Brain microvascular endothelial cell (primary cell): ENCODE data around the gene SLFN12L.
"Not testable (repeated sequence)": the region's sequence is repeated elsewhere in the genome, so short reads cannot be mapped to it uniquely, and the experiment has no call there.

Source experiments
- DNase-seq: peaks from one replicate; pipeline ENCODE4 v3.0.0-alpha.2; 2020
- H3K27ac ChIP-seq: fragments of 250-450 bp; sonication (Bioruptor Pico); 2 replicates; pipeline ENCODE4 v1.5.1; 2020; ENCODE audit warnings: mild to moderate bottlenecking, moderate library complexity
- H3K27me3 ChIP-seq: fragments of 250-450 bp; sonication (Bioruptor Pico); replicated peaks from 2 replicates; pipeline ENCODE4 v1.5.1; 2020; ENCODE audit warnings: mild to moderate bottlenecking
- H3K36me3 ChIP-seq: fragments of 250-450 bp; sonication (Bioruptor Pico); replicated peaks from 2 replicates; pipeline ENCODE4 v1.5.1; 2020; ENCODE audit warnings: mild to moderate bottlenecking
- H3K4me3 ChIP-seq: 2 replicates; pipeline ENCODE4 v1.5.1; 2011; ENCODE audit warnings: low read depth, mild to moderate bottlenecking, control low read depth, low read length, moderate library complexity
- CTCF ChIP-seq: IDR thresholded peaks from 2 replicates; pipeline ENCODE4 v1.5.1; 2011; ENCODE audit warnings: low read depth, mild to moderate bottlenecking, moderate library complexity, low read length, control low read depth, inconsistent platforms; ENCODE audit errors: missing control alignments
- in situ Hi-C: cut with HindIII; loops from 2 replicates; pipeline ENCODE4 v1.10.0; 2017; ENCODE audit warnings: low sequenced_read_pairs, low pct_ligation_motif_present

Gene SLFN12L

GRCh38 chr17:35476283-35476820 lies 61.1 kb downstream of the SLFN12L start:
- no peaks in the 10 kb centered on the region for H3K36me3 ChIP-seq
- DNase-seq: no peak
- peaks cover 33% of the 10 kb centered on the region for H3K27me3 ChIP-seq
- TF ChIP-seq CTCF: no peak
- no peak overlapping the region for H3K4me3 ChIP-seq
- no peak overlapping the region for H3K27ac ChIP-seq
- in situ Hi-C loops: no loop called here

GRCh38 chr17:35468475-35468874 lies 69.0 kb downstream of the SLFN12L start:
- Histone ChIP-seq H3K4me3 (no peak overlapping the region), H3K36me3 (no peaks in the 10 kb centered on the region), H3K27me3 (peaks cover under 1% of the 10 kb centered on the region), H3K27ac (no peak overlapping the region)
- DNase-seq: no peak
- in situ Hi-C loops: no loop called here
- no peak for TF ChIP-seq CTCF

DNA sequence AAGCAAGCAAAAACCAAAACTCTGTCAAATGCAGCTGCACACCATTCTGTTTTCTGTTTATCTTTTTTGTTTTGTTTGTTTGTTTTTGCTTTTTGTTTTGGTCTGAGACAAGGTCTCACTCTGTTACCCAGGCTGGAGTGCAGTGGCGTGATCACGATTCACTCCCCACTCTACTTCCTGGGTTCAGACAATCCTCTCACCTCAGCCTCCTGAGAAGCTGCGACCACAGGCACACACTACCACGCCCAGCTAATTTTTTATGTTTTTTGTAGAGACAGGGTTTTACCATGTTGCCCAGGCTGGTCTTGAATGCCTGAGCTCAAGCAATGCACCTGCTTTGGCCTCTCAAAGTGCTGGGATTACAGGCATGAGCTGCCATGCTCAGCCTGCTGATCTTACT lies 69.7 kb downstream of the SLFN12L start:
- no peak for TF ChIP-seq CTCF
- no peak overlapping the region for H3K27ac ChIP-seq
- no peak for DNase-seq
- H3K4me3 ChIP-seq: no peak overlapping the region
- in situ Hi-C loops: no loop called here
- H3K27me3 ChIP-seq: peaks cover 7% of the 10 kb centered on the region
- no peaks in the 10 kb centered on the region for H3K36me3 ChIP-seq

DNA sequence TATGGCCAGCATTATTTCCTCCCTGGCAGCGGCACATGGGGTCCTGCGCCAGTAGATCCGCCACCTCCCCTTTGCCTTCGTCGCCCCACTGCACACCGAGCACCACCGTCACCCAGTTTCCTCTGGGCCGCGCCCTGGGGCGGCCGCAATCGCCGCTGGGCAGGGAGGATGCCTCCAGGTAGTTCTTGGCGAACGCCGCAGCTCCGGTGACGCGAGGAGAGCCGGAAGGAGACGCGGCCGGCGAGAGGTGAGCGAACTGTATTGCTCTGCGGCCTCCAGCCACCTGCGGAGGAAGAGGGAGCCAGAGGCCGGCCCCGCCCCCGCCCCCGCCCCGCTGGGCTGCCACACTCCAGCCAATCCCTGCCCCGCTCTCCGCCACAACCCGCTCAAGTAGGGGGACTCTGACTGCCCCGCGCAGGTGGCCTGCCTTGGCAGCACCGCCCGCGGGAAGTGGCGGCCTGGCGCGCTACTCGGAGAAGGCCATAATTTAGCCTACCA lies 77.1 kb downstream of the SLFN12L start:
- DNase-seq: no peak
- in situ Hi-C loops: no loop called here
- H3K27ac ChIP-seq: no peak overlapping the region
- TF ChIP-seq CTCF: no peak
- no peaks in the 10 kb centered on the region for H3K36me3 ChIP-seq
- H3K4me3 ChIP-seq: no peak overlapping the region
- H3K27me3 ChIP-seq: peaks cover 50% of the 10 kb centered on the region

GRCh38 chr17:35454035-35454434 lies 83.4 kb downstream of the SLFN12L start:
- DNase-seq, H3K4me3 ChIP-seq, H3K36me3 ChIP-seq, H3K27ac ChIP-seq, in situ Hi-C loops: not testable (repeated sequence)
- H3K27me3 ChIP-seq: peaks cover 33% of the 10 kb centered on the region

GRCh38 chr17:35453171-35453570 lies 84.3 kb downstream of the SLFN12L start:
- no peak for DNase-seq
- in situ Hi-C loops: no loop called here

More at GRCh38 chr17:35453171-35453570, 84.3 kb downstream of the SLFN12L start:
- Histone ChIP-seq H3K4me3 (no peak overlapping the region), H3K27ac (no peak overlapping the region), H3K36me3 (no peaks in the 10 kb centered on the region), H3K27me3 (peaks cover 34% of the 10 kb centered on the region)
- TF ChIP-seq CTCF: no peak
